GM19397 (cell line): Measurements from ENCODE around the gene TEAD2.

Experiments
- ATAC-seq: cut with Tn5 transposase; IDR thresholded peaks from one replicate; pipeline ENCODE4 v1.9.1; 2021; ENCODE audit warnings: mild to moderate bottlenecking, moderate library complexity; ENCODE audit not compliant: unreplicated experiment

TEAD2 gene

GRCh38 chr19:49348305-49349189, 13.7 kb downstream of the TEAD2 start:
- no peak for ATAC-seq

GRCh38 chr19:49347835-49348234, 14.4 kb downstream of the TEAD2 start:
- ATAC-seq: no peak

- ATAC-seq: no peak
These were observed 15.0 kb downstream of the TEAD2 start for GRCh38 chr19:49347191-49347590.

GRCh38 chr19:49344505-49345423, 17.5 kb downstream of the TEAD2 start:
- no peak for ATAC-seq

DNA sequence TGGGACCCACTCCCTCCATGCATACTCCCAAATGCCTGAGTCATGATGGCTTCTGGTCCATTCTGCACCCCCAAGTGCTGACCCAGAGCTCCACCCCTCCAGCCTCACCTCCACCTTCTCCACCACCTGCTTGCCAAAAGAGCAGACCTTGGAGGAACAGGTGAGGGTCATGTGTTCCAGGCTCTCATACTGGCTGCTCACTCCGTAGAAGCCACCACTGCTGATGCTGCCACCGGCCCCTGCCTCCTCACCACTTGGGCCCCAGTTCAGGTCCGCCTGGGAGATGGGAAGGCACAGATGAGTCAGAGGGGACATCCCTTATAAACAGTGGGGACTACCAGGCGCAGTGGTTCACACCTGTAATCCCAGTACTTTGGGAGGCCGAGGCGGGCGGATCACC, 19.1 kb downstream of the TEAD2 start:
- ATAC-seq: no peak

- no peak for ATAC-seq
These were observed 19.9 kb downstream of the TEAD2 start for GRCh38 chr19:49342291-49342721.

- ATAC-seq: no peak
These were observed 21.1 kb downstream of the TEAD2 start for GRCh38 chr19:49340865-49341718.

DNA sequence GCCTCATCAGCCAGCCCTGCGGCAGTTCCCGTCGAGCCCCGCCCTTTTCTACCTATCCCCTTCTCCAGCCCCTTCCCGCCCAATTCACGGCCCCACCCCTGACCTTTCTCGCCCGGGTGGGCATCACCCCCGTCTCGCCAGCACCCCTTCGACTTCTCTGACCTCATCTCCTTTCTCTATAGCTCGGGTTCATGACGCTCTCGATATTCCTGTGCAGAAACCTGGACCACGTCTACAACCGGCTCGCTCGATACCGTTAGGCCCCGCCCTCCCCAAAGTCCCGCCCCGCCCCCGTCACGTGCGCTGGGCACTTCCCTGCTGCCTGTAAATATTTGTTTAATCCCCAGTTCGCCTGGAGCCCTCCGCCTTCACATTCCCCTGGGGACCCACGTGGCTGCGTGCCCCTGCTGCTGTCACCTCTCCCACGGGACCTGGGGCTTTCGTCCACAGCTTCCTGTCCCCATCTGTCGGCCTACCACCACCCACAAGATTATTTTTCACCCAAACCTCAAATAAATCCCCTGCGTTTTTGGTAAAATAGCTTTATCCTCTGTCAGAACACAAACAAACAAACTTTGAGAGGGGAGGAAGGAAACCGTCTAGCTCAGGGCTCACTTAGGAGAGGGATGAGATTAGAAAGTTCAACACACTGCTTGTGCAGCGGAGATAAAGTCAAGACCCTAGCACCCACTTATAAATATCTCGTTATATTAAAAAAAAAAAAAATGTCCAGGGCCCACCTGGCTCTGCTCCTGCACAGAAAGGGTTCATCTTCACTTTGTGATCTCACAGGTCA, 21.9 kb downstream of the TEAD2 start:
- ATAC-seq: peak; percentile 77

DNA sequence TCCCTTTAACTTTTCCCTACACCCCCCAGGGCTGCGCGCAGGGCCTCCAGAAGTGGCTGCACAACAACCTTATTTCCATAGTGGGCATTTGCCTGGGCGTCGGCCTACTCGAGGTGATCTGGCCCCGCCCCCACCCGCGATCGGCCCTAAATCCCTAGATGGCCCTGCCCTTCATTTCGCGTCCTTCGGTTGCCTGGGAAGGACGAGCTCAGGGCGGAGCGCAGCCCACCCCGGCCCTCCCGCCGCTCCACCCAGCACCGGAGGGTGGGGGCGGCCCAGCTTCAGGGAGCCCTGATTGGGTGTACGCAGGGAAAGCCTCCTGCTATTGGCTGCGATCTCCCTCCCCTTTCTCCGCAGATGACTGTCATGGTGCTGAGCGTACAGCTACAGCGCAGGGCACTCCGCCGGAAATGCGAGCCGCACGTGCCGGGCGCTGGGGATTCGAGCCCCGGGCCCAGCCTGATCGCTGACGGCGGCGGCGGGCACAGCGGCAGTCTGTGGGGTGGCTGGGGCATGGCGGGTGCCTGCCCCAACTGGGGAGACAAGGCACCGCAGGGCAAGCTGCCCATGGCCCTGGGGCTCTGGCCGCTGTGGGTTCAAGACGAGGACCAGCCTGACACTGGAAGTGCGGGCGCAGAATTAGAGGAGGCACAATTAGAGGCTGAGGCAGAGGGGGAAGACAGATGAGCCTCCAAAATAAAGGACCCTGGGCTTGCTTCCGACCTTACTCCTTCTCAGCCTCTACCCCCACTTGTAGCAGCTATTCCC, 22.7 kb downstream of the TEAD2 start:
- ATAC-seq: no peak

DNA sequence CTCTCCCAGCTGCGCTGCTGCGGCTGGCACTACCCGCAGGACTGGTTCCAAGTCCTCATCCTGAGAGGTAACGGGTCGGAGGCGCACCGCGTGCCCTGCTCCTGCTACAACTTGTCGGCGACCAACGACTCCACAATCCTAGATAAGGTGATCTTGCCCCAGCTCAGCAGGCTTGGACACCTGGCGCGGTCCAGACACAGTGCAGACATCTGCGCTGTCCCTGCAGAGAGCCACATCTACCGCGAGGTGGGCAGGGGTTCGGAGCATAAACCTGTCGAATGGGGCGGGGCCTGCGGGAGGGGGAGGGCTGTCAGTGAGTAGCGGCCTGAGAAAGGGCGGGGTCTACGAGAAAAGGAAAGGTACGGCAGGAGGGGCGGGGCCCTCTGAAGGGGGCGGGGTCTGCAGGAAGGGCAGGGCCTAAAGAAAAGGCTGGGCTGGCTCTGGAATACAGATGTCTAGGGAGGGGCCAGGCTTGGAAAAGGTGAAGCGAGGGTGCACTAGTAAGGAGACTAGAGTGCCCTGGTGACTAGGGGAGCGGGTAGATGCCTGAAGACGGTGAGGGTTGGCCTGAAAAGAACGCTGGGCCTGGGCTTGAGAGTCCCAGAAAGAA, 23.4 kb downstream of the TEAD2 start:
- no peak for ATAC-seq

- ATAC-seq: no peak
These were observed 24.1 kb downstream of the TEAD2 start for GRCh38 chr19:49338023-49338677.

DNA sequence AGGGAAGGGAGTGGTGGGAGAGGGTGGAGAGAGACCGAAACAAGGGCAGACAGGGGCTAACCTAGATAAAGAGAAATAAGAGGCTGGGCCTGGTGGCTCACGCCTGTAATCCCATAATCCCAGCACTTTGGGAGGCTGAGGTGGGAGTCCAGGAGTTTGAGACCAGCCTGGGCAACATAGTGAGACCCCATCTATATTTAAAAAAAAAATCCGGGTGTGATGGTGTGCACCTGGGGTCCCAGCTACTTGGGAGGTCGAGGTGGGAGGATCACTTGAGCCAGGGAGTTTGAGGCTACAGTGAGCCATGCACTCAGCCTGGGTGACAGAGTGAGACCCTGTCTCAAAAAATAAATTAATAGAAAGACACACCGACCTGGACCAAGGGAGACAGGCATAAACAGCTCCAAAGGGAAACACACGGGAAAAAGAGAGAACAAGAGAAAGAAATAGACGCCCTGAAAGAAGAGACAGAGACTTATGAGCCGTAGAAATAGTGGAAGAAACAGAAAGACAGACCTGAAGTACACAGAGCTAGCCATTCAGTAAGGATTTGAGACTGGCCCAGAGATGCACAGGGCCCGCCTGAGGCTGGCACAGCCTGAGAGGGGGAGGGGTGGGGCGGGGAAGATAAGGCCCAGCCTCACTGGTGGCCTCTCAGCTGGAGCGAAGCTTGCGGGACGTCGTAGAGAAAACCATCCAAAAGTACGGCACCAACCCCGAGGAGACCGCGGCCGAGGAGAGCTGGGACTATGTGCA, 24.8 kb downstream of the TEAD2 start:
- ATAC-seq: no peak

DNA sequence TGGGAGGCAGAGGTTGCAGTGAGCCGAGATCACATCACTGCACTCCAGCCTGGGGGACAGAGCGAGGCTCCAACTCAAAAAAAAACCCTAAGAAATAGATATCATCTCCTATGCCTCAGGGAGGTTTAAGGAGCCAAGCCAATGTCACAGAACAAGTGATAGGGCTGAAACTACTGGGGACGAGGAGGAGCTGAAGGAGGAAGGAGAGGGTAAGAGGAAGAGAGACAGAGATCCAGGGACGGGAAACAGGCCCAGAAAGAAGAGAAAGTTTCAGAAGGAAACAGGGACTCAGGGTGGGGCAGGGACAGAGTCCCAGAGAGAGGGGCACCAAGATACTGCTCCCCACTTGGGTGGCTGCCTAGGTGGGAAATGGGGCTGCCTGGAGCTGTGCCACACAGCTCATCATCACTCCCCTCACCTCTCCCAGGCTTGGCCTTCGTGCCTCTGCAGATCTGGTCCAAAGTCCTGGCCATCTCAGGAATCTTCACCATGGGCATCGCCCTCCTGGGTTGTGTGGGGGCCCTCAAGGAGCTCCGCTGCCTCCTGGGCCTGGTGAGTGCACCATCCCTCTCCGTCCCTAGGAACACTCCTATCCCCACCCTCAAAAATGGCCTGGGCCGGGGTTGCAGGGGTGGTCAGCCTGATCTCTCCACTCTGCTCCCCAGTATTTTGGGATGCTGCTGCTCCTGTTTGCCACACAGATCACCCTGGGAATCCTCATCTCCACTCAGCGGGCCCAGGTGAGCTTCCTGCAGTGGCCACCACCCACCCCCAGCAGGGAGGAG, 25.5 kb downstream of the TEAD2 start:
- ATAC-seq: no peak

DNA sequence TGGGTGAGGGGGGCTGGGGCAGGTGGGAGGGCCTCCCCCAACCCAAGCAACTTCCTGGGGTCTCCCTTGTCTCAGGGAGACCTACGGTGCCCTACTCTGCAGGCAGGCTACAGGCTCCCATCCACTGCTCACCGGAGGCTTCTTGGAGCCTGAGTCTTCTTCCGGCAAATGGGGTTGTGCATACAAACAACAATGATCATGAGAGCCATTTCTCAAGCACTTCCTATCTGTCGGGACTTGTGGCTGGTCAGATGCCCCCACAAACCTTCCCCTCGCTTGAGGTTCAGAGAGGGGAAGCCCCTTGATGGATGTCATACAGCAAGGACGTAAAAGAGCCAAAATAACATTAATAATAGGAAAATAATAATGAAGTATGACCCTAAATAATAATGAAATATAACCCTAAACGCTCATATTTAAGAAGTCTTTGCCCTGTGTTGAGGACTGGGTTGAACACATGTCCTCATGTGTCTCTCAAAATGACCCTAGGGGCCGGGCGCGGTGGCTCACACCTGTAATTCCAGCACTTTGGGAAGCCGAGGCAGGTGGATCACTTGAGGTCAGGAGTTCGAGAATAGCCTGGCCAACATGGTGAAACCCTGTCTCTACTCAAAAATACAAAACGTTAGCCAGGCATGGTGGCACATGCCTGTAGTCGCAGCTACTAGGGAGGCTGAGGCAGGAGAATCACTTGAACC, 26.3 kb downstream of the TEAD2 start:
- ATAC-seq: no peak

GRCh38 chr19:49335071-49335783, 27.0 kb downstream of the TEAD2 start, which contains the start of gene CD37:
CD37 (plus strand) TSS chr19:49335406; CDS start chr19:49335541, 135 bp downstream.
- ATAC-seq: no peak
